ENCODE results near the gene MPDU1. TPM values are rescaled to one million over a fixed set of nuclear protein-coding genes. Genes with fewer than 3 reads are reported as not detected.
A peak's percentile ranks its signal among the peaks of the same experiment; 100 is the strongest.

Gene MPDU1
- total RNA-seq, 1 experiment from 2014 or later, result 73.1 TPM

GRCh38 chr17:7572338-7572587 is 11.4 kb upstream of the MPDU1 start:
- H3K4me2 ChIP-seq (ENCODE audit: insufficient read depth, insufficient read length, low read length), result peak overlapping the region; percentile 83
- peaks cover 65 to 89% (median 80%) of the 10 kb centered on the region in 3 experiments for H3K36me3 Mint-ChIP-seq (ENCODE audit: insufficient read depth in 1 of 3, low read depth in 3 of 3)
- H3K4me3 Mint-ChIP-seq, result peak overlapping the region; percentile 98
- no peak overlapping the region for H2BK5ac ChIP-seq (ENCODE audit: insufficient read length, low read length)
- H3T11ph ChIP-seq (ENCODE audit: low read length), result no peak overlapping the region
- peaks cover 3 to 7% of the 10 kb centered on the region in 2 experiments; a peak in 3 of 5 replicates for H3K9me3 Mint-ChIP-seq
- no peak overlapping the region for H4K8ac ChIP-seq (replicated peaks; ENCODE audit: insufficient read length, low read depth, low read length)
- no peak overlapping the region for H2AFZ ChIP-seq (ENCODE audit: low read length)
- H3K18ac ChIP-seq (ENCODE audit: insufficient read length, low read depth, low read length), result peak overlapping the region; percentile 94
- H2BK120ac ChIP-seq (ENCODE audit: low read depth, low read length, poor library complexity, severe bottlenecking), result no peak overlapping the region
- no peaks in the 10 kb centered on the region for H3K27me3 ChIP-seq (ENCODE audit: insufficient read depth, low read length)
- no peak overlapping the region for H2BK15ac ChIP-seq (ENCODE audit: low read depth, low read length)
- no peaks in the 10 kb centered on the region for H3K9me3 ChIP-seq (ENCODE audit: control insufficient read depth, low read depth, low read length)
- peaks cover 4% of the 10 kb centered on the region; the same call in 1 of the 2 replicates for H3K4me1 ChIP-seq (ENCODE audit: insufficient read depth, low read length)
- no peak overlapping the region for H4K5ac ChIP-seq (ENCODE audit: insufficient read length, low read depth, low read length)
- peak overlapping the region; percentile 97 for H3K9ac ChIP-seq (ENCODE audit: extremely low read depth, insufficient read length, low read length)
- H4K91ac ChIP-seq (ENCODE audit: insufficient read length, low read depth, low read length), result no peak overlapping the region
- no peak overlapping the region for H3K14ac ChIP-seq (ENCODE audit: insufficient read depth, low read length)
- no peaks in the 10 kb centered on the region for H4K20me1 ChIP-seq (ENCODE audit: control insufficient read depth, insufficient read depth, insufficient read length)
- H3K27me3 Mint-ChIP-seq (ENCODE audit: low read depth), result peaks cover 10% of the 10 kb centered on the region
- DNase-seq, result no peak
- H3K4me1 Mint-ChIP-seq, result peaks cover 31 to 35% of the 10 kb centered on the region in 2 experiments
- peaks cover 21% of the 10 kb centered on the region; the same call in 1 of the 2 replicates for H3K79me2 ChIP-seq (ENCODE audit: insufficient read depth, low read length)
- H3K56ac ChIP-seq (ENCODE audit: insufficient read length, low read depth, low read length), result no peak overlapping the region
- no peak overlapping the region for H3K4ac ChIP-seq (ENCODE audit: low read depth, low read length)
- peak overlapping the region; percentile 3 for H3K27ac ChIP-seq (ENCODE audit: insufficient read length, low read depth, low read length)
- WGBS (ENCODE audit: extremely low coverage, insufficient read length, low lambda C conversion rate), result no CpG with 5 or more reads among the region's 11 CpGs
- H2BK20ac ChIP-seq (ENCODE audit: low read depth, low read length, poor library complexity, severe bottlenecking), result no peak overlapping the region
- no peak overlapping the region for H2AK5ac ChIP-seq (ENCODE audit: insufficient read length, low read length)
- H2BK12ac ChIP-seq (ENCODE audit: insufficient read length, low read depth, low read length), result no peak overlapping the region
- peaks cover 2% of the 10 kb centered on the region for H3K79me1 ChIP-seq (ENCODE audit: insufficient read depth, low read depth, low read length, poor library complexity, severe bottlenecking)
- no peak overlapping the region for H3K23ac ChIP-seq (ENCODE audit: insufficient read length, low read depth, low read length)
- H3K27ac Mint-ChIP-seq, result peak overlapping the region; percentile 98 to 100 (median 99); a peak in 6 of 7 replicates
- TF ChIP-seq, protein P1, sequence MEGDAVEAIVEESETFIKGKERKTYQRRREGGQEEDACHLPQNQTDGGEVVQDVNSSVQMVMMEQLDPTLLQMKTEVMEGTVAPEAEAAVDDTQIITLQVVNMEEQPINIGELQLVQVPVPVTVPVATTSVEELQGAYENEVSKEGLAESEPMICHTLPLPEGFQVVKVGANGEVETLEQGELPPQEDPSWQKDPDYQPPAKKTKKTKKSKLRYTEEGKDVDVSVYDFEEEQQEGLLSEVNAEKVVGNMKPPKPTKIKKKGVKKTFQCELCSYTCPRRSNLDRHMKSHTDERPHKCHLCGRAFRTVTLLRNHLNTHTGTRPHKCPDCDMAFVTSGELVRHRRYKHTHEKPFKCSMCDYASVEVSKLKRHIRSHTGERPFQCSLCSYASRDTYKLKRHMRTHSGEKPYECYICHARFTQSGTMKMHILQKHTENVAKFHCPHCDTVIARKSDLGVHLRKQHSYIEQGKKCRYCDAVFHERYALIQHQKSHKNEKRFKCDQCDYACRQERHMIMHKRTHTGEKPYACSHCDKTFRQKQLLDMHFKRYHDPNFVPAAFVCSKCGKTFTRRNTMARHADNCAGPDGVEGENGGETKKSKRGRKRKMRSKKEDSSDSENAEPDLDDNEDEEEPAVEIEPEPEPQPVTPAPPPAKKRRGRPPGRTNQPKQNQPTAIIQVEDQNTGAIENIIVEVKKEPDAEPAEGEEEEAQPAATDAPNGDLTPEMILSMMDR (conservative IDR thresholded peaks at IDR 0.05), result no peak
- H3K23me2 ChIP-seq (ENCODE audit: insufficient read length, low read depth, low read length, poor library complexity, severe bottlenecking), result peaks cover 5% of the 10 kb centered on the region
